Natural killer cell (primary cell): ENCODE data around the gene ADSS1. TPM values are rescaled to one million over a fixed set of nuclear protein-coding genes. Genes with fewer than 3 reads are reported as not detected.

Source experiments
- ATAC-seq, 3 donors: fragments of 150-1000 bp in 2 of 3; fragments of 200-7000 bp in 1 of 3; cut with Tn5 transposase; 1 replicate in 1 of 3; 2 replicates in 2 of 3; pipeline ENCODE4 v1.10.0; 2021; ENCODE audit warnings: mild to moderate bottlenecking in 2 of 3, moderate library complexity in 2 of 3
- DNase-seq, 2 donors: peaks; one replicate each; pipeline versions ENCODE4 v3.0.0 to v3.0.0-alpha.2; 2013 to 2021; ENCODE audit warnings: mixed read lengths in 1 of 2
- H3K27ac ChIP-seq: one replicate; pipeline ENCODE4 v1.5.1; 2013; ENCODE audit warnings: mild to moderate bottlenecking, low read length
- H3K27me3 ChIP-seq: one replicate; pipeline ENCODE4 v1.6.1; 2013; ENCODE audit warnings: low read length; ENCODE audit not compliant: control insufficient read depth, insufficient read depth
- H3K36me3 ChIP-seq: one replicate; pipeline ENCODE4 v1.6.1; 2013; ENCODE audit warnings: low read length; ENCODE audit not compliant: control insufficient read depth, insufficient read depth
- H3K4me1 ChIP-seq: one replicate; pipeline ENCODE4 v1.6.1; 2013; ENCODE audit warnings: low read length; ENCODE audit not compliant: control insufficient read depth, insufficient read depth
- H3K4me3 ChIP-seq: one replicate; pipeline ENCODE4 v1.5.1; 2013; ENCODE audit warnings: low read length
- H3K9me3 ChIP-seq: one replicate; pipeline ENCODE4 v1.6.1; 2013; ENCODE audit warnings: low read length; ENCODE audit not compliant: control insufficient read depth, insufficient read depth
- H3K27ac Mint-ChIP-seq, 2 donors: one replicate each; pipeline ENCODE4 v1.8.0; 2022; ENCODE audit warnings: mild to moderate bottlenecking in 2 of 2, mixed read lengths in 2 of 2, moderate library complexity in 1 of 2
- H3K27me3 Mint-ChIP-seq, 2 donors: one replicate each; pipeline ENCODE4 v1.8.0; 2022; ENCODE audit warnings: low read depth in 2 of 2, mixed read lengths in 2 of 2
- H3K36me3 Mint-ChIP-seq: one replicate; pipeline ENCODE4 v1.8.0; 2022; ENCODE audit warnings: mixed read lengths
- H3K4me1 Mint-ChIP-seq, 2 donors: one replicate each; pipeline ENCODE4 v1.8.0; 2022; ENCODE audit warnings: mixed read lengths in 2 of 2
- H3K4me3 Mint-ChIP-seq: one replicate; pipeline ENCODE4 v1.8.0; 2022; ENCODE audit warnings: mild to moderate bottlenecking, moderate library complexity, mixed read lengths
- H3K9me3 Mint-ChIP-seq, 2 donors: one replicate each; pipeline ENCODE4 v1.8.0; 2022; ENCODE audit warnings: mixed read lengths in 2 of 2
- WGBS: methylation state at CpG from one replicate; pipeline ENCODE4 v1.1.7; 2013; ENCODE audit warnings: missing lambda C conversion rate; ENCODE audit not compliant: insufficient coverage; 5-methylcytosine and 5-hydroxymethylcytosine counted together
- intact Hi-C: fragments of 100-400 bp; cut with micrococcal nuclease; formaldehyde crosslinking; loops from one replicate; pipeline ENCODE4 v1.14.2; 2022
- total RNA-seq, 4 donors: library from RNA; stranded (reverse); fragments of 120-200 nt in 1 of 4; gene quantifications; one replicate each; pipeline versions ENCODE4 v1.2.3 to v1.2.4, GENCODE V29; 2013 to 2022
- TF ChIP-seq, protein P1 (sequence below): fragments of 200-600 bp; IDR thresholded peaks from one replicate; pipeline ENCODE4 v1.8.0; 2022; ENCODE audit warnings: antibody characterized with exemption

Gene ADSS1
- total RNA-seq, 3 donors from 2014 or later (not counting 1 experiment from before 2014, with no cell fraction given): 2.1 to 2.7 (median 2.5) TPM

DNA sequence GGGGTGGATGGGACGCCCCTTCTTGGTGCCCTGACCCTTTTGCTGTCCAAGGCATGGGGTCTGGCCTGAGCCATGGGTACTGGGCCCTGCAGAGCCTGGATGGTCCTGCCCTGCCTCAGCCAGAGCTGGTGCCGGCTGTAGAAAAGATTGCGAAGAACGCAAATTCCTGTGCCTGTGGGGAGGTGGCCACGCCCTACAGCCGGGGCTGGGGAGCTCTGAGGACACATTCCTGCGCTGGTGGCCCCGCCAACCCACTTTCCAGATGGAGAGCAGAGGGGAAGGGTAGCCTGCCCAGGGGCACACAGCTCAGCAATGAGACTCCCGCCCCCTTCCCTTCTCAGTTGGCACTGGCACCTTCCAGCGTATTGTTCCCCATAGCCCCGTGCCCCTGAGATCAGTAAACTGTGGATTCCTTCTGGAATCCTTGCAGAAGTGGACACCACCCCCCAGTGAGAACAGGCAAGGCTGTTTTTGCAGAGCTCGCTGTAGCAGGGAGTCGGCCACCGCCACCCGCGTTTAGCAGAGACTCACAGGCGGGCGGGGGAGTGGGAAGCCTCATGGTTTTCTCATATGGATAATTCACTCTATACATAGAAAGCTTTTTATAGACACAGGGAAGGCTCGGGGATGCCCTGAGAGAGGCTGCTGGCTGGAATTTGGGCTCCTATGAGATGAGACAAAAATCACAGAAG lies 26.0 kb upstream of the ADSS1 start:
- no peaks in the 10 kb centered on the region for H3K36me3 ChIP-seq
- WGBS: 94% methylated on average over 19 of the region's 19 CpGs
- H3K4me3 ChIP-seq: no peak overlapping the region
- ATAC-seq (no peak), DNase-seq (no peak)
- Mint-ChIP-seq H3K4me1 (peaks cover 6 to 23% of the 10 kb centered on the region in 2 donors), H3K36me3 (no peaks in the 10 kb centered on the region), H3K4me3 (no peak overlapping the region), H3K9me3 (no peaks in the 10 kb centered on the region), H3K27me3 (no peaks in the 10 kb centered on the region), H3K27ac (no peak overlapping the region)
- H3K27ac ChIP-seq: no peak overlapping the region
- TF ChIP-seq, protein P1, sequence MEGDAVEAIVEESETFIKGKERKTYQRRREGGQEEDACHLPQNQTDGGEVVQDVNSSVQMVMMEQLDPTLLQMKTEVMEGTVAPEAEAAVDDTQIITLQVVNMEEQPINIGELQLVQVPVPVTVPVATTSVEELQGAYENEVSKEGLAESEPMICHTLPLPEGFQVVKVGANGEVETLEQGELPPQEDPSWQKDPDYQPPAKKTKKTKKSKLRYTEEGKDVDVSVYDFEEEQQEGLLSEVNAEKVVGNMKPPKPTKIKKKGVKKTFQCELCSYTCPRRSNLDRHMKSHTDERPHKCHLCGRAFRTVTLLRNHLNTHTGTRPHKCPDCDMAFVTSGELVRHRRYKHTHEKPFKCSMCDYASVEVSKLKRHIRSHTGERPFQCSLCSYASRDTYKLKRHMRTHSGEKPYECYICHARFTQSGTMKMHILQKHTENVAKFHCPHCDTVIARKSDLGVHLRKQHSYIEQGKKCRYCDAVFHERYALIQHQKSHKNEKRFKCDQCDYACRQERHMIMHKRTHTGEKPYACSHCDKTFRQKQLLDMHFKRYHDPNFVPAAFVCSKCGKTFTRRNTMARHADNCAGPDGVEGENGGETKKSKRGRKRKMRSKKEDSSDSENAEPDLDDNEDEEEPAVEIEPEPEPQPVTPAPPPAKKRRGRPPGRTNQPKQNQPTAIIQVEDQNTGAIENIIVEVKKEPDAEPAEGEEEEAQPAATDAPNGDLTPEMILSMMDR: no peak
- peaks cover 23% of the 10 kb centered on the region for H3K4me1 ChIP-seq
- no peaks in the 10 kb centered on the region for H3K9me3 ChIP-seq
- intact Hi-C loops: no loop called here
- H3K27me3 ChIP-seq: no peaks in the 10 kb centered on the region

DNA sequence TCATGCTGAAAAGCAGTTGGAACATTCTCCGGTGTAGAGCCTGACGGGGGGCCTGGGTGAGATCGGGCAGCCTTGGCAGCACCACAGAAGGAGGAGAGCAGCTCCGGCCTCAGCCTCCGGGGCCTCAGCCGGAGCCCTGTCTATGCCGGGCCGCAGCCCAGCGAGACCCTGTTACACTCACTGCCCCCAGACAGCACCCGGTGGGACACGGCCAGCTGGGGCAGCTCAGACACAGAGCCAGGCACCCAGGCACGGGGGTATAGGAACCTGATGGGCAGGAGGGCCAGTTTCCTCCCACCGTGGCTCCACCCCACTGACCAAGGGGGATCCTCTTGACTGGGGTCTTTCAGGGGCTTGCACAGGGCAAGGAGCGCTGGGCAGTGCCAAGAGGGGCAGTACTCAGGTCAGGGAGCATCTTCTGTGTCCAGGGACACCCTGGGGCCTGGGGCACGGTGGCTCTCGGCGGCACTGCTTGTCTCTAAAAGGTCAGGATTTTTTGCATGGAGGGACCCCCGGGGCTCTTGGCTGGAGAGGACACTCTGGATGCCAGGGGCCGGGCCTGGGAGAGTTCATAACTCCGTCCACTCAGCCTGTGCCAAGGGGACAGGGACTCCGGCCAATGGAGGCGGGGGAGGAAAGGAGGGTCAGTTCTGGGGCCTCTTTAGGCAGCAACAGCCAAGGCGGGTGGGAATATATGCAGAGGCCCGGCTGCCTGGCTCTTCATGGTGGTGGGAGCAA lies 25.2 kb upstream of the ADSS1 start:
- Mint-ChIP-seq H3K27me3 (no peaks in the 10 kb centered on the region), H3K4me3 (no peak overlapping the region), H3K36me3 (no peaks in the 10 kb centered on the region), H3K27ac (no peak overlapping the region), H3K4me1 (peaks cover 6 to 23% of the 10 kb centered on the region in 2 donors), H3K9me3 (no peaks in the 10 kb centered on the region)
- TF ChIP-seq, protein P1: no peak
- H3K36me3 ChIP-seq: no peaks in the 10 kb centered on the region
- no peak overlapping the region for H3K4me3 ChIP-seq
- no peaks in the 10 kb centered on the region for H3K27me3 ChIP-seq
- DNase-seq: no peak
- WGBS: 95% methylated on average over 24 of the region's 24 CpGs
- ATAC-seq: no peak
- intact Hi-C loops: no loop called here
- H3K4me1 ChIP-seq: peaks cover 22% of the 10 kb centered on the region
- no peaks in the 10 kb centered on the region for H3K9me3 ChIP-seq
- no peak overlapping the region for H3K27ac ChIP-seq

- Histone ChIP-seq H3K9me3 (no peaks in the 10 kb centered on the region), H3K36me3 (no peaks in the 10 kb centered on the region), H3K4me1 (peaks cover 16% of the 10 kb centered on the region), H3K4me3 (no peak overlapping the region), H3K27ac (no peak overlapping the region), H3K27me3 (no peaks in the 10 kb centered on the region)
- ATAC-seq (no peak), DNase-seq (no peak)
- no peak overlapping the region for H3K27ac Mint-ChIP-seq
- no peaks in the 10 kb centered on the region for H3K36me3 Mint-ChIP-seq
- H3K9me3 Mint-ChIP-seq: no peaks in the 10 kb centered on the region
- TF ChIP-seq, protein P1: no peak
- WGBS: 96% methylated on average over 12 of the region's 12 CpGs
- no peak overlapping the region for H3K4me3 Mint-ChIP-seq
- intact Hi-C loops: no loop called here
- peaks cover 6 to 20% of the 10 kb centered on the region in 2 donors for H3K4me1 Mint-ChIP-seq
- no peaks in the 10 kb centered on the region for H3K27me3 Mint-ChIP-seq
Measured at GRCh38 chr14:104699426-104699748, 24.6 kb upstream of the ADSS1 start.
